WI38 (cell line): ENCODE results near the gene NTMT2.

Source experiments
- H3K4me3 ChIP-seq: 2 replicates; pipeline ENCODE4 v1.5.1; 2011; ENCODE audit warnings: low read depth, mild to moderate bottlenecking, control low read depth, low read length
- CTCF ChIP-seq: IDR thresholded peaks from 2 replicates; pipeline ENCODE4 v1.5.1; 2012; ENCODE audit warnings: low read depth, mild to moderate bottlenecking, control low read depth, low read length

The NTMT2 gene

GRCh38 chr1:170145061-170145460 is 698 bp upstream of the NTMT2 start:
- TF ChIP-seq CTCF, result no peak
- H3K4me3 ChIP-seq, result no peak overlapping the region

- H3K4me3 ChIP-seq, result no peak overlapping the region
- TF ChIP-seq CTCF, result no peak
Measured at GRCh38 chr1:170146720-170147263, 1.0 kb downstream of the NTMT2 start.

GRCh38 chr1:170149241-170149640 is 3.5 kb downstream of the NTMT2 start:
- no peak for TF ChIP-seq CTCF
- no peak overlapping the region for H3K4me3 ChIP-seq

- H3K4me3 ChIP-seq, result no peak overlapping the region
- no peak for TF ChIP-seq CTCF
Measured at GRCh38 chr1:170150016-170150415, 4.3 kb downstream of the NTMT2 start.

GRCh38 chr1:170150921-170151320 is 5.2 kb downstream of the NTMT2 start:
- no peak for TF ChIP-seq CTCF
- H3K4me3 ChIP-seq, result no peak overlapping the region

GRCh38 chr1:170153417-170153816 is 7.7 kb downstream of the NTMT2 start:
- TF ChIP-seq CTCF, result no peak
- no peak overlapping the region for H3K4me3 ChIP-seq

GRCh38 chr1:170155055-170155454 is 9.3 kb downstream of the NTMT2 start:
- no peak overlapping the region for H3K4me3 ChIP-seq
- no peak for TF ChIP-seq CTCF
